Measurements from ENCODE around the gene ZNF384.
A peak's percentile ranks its signal among the peaks of the same experiment; 100 is the strongest.

Gene ZNF384

GRCh38 chr12:6688999-6689882, at the start of gene ZNF384:
Gene ZNF384 (minus strand): TSS chr12:6689375. CDS start chr12:6679520, 9,855 bp downstream.
- DNase-seq (ENCODE audit: low read depth), result peak; percentile 99
- TF ChIP-seq POLR2A (IDR thresholded peaks at IDR 0.05; ENCODE audit: extremely low read depth, insufficient read length) (peak; percentile 70), CTCF (IDR thresholded peaks at IDR 0.05; ENCODE audit: low read depth, low read length) (no peak), MYC (IDR thresholded peaks at IDR 0.05; ENCODE audit: low read depth, low read length) (peak; percentile 48)

GRCh38 chr12:6736754-6737153, 47.6 kb upstream of the ZNF384 start:
- TF ChIP-seq MAX (IDR thresholded peaks at IDR 0.05; ENCODE audit: low read depth, low read length) (no peak), CTCF (IDR thresholded peaks at IDR 0.05; ENCODE audit: low read depth, low read length) (no peak), POLR2A (IDR thresholded peaks at IDR 0.05; ENCODE audit: extremely low read depth, insufficient read length) (no peak)
- no peak for DNase-seq (ENCODE audit: low read depth)
- no peak overlapping the region for H3K4me3 ChIP-seq (ENCODE audit: low read depth, low read length)

More at GRCh38 chr12:6688999-6689882, at the start of gene ZNF384:
- H3K4me3 ChIP-seq (ENCODE audit: low read depth, low read length), result peak within 1 kb of the TSS; percentile 94

GRCh38 chr12:6735448-6736191, 46.4 kb upstream of the ZNF384 start:
- TF ChIP-seq MYC (IDR thresholded peaks at IDR 0.05; ENCODE audit: low read depth, low read length) (no peak), CTCF (IDR thresholded peaks at IDR 0.05; ENCODE audit: low read depth, low read length) (peak; percentile 47), POLR2A (IDR thresholded peaks at IDR 0.05; ENCODE audit: extremely low read depth, insufficient read length) (no peak), MAX (IDR thresholded peaks at IDR 0.05; ENCODE audit: low read depth, low read length) (no peak)
- H3K4me3 ChIP-seq (ENCODE audit: low read depth, low read length), result no peak overlapping the region
- DNase-seq (ENCODE audit: low read depth), result peak; percentile 53

- TF ChIP-seq MAX (IDR thresholded peaks at IDR 0.05; ENCODE audit: low read depth, low read length), result no peak
- TF ChIP-seq CTCF (IDR thresholded peaks at IDR 0.05; ENCODE audit: low read depth, low read length), result no peak
- TF ChIP-seq POLR2A (IDR thresholded peaks at IDR 0.05; ENCODE audit: extremely low read depth, insufficient read length), result no peak
- no peak for TF ChIP-seq MYC (IDR thresholded peaks at IDR 0.05; ENCODE audit: low read depth, low read length)
These were observed 45.6 kb upstream of the ZNF384 start for GRCh38 chr12:6734506-6735387.

GRCh38 chr12:6730169-6730568, 41.0 kb upstream of the ZNF384 start:
- DNase-seq (ENCODE audit: low read depth), result no peak

More at GRCh38 chr12:6734506-6735387, 45.6 kb upstream of the ZNF384 start:
- no peak overlapping the region for H3K4me3 ChIP-seq (ENCODE audit: low read depth, low read length)
- DNase-seq (ENCODE audit: low read depth), result no peak

More at GRCh38 chr12:6730169-6730568, 41.0 kb upstream of the ZNF384 start:
- no peak overlapping the region for H3K4me3 ChIP-seq (ENCODE audit: low read depth, low read length)
- TF ChIP-seq POLR2A (IDR thresholded peaks at IDR 0.05; ENCODE audit: extremely low read depth, insufficient read length) (no peak), MAX (IDR thresholded peaks at IDR 0.05; ENCODE audit: low read depth, low read length) (no peak), CTCF (IDR thresholded peaks at IDR 0.05; ENCODE audit: low read depth, low read length) (no peak), MYC (IDR thresholded peaks at IDR 0.05; ENCODE audit: low read depth, low read length) (no peak)
